Measurements from ENCODE around the gene SMARCE1. TPM values are rescaled to one million over a fixed set of nuclear protein-coding genes. Genes with fewer than 3 reads are reported as not detected.

The SMARCE1 gene
- total RNA-seq, result 66.3 TPM

DNA sequence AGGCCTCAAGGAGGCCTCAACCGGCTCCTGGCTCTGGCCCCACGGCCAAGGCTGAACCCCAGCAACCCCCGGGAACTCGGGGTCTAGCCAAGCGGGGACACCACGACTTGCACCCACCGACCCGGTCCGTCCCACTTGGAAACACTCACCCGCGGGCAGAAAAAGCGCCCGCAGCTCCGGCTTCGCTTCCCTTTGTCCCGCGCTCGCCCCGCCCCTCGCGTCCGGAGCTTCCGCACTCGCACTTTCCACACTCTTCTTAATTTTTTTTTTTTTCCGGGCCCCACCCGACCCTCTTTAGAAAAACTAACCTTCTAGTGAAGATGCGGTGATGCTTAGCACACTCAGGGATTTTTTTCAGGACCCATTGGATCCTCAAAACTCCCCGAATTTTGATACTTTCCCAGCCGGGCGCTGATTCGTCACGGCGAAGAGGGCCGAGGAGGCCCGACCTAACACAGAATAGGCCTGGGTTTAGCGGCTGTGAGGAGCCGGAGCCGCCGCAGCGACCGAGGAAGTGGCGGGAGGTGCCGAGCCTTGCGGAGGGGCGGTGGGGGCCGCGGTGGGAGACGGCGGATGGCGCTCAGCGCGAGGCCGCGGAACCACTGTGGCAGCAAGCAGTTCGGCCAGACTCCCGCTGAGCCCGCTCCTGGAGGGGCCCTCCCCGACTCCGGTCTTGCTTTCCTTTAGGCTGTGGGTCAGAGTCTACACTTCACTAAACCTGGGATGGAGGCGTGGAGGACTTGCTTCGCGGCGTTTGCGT is at the start of gene SMARCE1:
TSS of gene SMARCE1 (minus strand) at position 195 of the 760 bp plus-strand sequence. CDS start 2,016 bp downstream, outside the sequence.
- peak within 1 kb of the TSS; percentile 98 for H3K27ac ChIP-seq (ENCODE audit: low read depth, low read length)
- peaks cover under 1 to 6% (median 2%) of the 10 kb centered on the region in 3 donors for H3K36me3 ChIP-seq (ENCODE audit: control insufficient read depth in 3 of 3, insufficient read depth in 3 of 3, low read length in 3 of 3)
- peak within 1 kb of the TSS; percentile 82 to 97 (median 90) for H3K4me3 ChIP-seq (ENCODE audit: low read length in 3 of 3)
- peaks cover 12 to 27% (median 23%) of the 10 kb centered on the region in 3 donors for H3K4me1 ChIP-seq (ENCODE audit: control insufficient read depth in 3 of 3, insufficient read depth in 3 of 3, low read length in 3 of 3)
- no peaks in the 10 kb centered on the region for H3K27me3 ChIP-seq (ENCODE audit: control insufficient read depth in 3 of 3, insufficient read depth in 3 of 3, low read length in 3 of 3)
- no peaks in the 10 kb centered on the region for H3K9me3 ChIP-seq (ENCODE audit: control insufficient read depth in 3 of 3, low read length in 3 of 3)
- peak within 1 kb of the TSS; percentile 93 to 99 (median 97) for H3K9ac ChIP-seq (ENCODE audit: low read depth in 1 of 3, low read length in 3 of 3)

DNA sequence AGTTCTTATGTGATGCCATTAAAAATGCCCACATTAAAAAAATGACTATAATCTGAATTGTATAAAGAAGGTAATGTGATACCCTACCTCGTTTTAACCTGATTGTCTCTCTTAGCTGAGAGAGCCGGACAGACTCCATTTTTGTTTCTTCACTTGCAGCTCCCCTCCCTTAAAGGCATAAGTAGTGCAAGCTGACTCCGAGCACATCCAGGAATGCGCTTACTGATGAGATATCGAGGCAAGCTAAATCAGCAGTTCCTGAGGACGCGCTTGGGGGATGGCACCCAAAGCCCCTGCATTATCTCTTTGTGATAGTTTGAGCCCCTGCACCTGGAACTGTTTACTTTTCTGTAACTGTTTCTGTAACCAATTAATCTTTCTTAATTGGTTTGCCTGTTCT is 49.7 kb upstream of the SMARCE1 start:
- Histone ChIP-seq H3K9me3 (ENCODE audit: control insufficient read depth in 3 of 3, low read length in 3 of 3) (no peaks in the 10 kb centered on the region), H3K4me1 (ENCODE audit: control insufficient read depth in 3 of 3, insufficient read depth in 3 of 3, low read length in 3 of 3) (peaks cover 0 to 6% (median 3%) of the 10 kb centered on the region in 3 donors), H3K27me3 (ENCODE audit: control insufficient read depth in 3 of 3, insufficient read depth in 3 of 3, low read length in 3 of 3) (peaks cover 0 to 5% (median 0%) of the 10 kb centered on the region in 3 donors), H3K36me3 (ENCODE audit: control insufficient read depth in 3 of 3, insufficient read depth in 3 of 3, low read length in 3 of 3) (no peaks in the 10 kb centered on the region), H3K27ac (ENCODE audit: low read depth, low read length) (no peak overlapping the region), H3K4me3 (ENCODE audit: low read length in 3 of 3) (no peak overlapping the region), H3K9ac (ENCODE audit: low read depth in 1 of 3, low read length in 3 of 3) (no peak overlapping the region)

DNA sequence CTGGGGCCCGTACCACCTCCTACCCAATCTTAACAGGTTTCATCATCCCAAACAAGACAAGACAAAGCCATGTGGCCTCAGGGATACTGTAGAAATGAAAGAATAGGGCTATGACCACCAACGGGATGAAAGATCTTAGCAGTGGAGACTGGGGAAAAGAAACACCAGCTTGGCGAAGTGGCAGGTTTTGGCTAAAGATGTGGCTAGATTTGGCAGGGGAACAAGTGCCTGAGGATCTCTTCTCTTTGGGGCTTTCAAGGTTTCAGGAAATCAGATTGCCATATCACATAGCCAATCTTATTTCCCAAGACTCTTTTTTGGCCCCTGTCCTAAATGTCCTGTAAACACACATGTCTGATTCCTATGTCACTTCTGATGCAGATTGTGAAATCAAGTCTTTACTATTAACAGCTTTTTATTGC is 49.0 kb upstream of the SMARCE1 start:
- Histone ChIP-seq H3K27ac (ENCODE audit: low read depth, low read length) (no peak overlapping the region), H3K4me3 (ENCODE audit: low read length in 3 of 3) (no peak overlapping the region), H3K9me3 (ENCODE audit: control insufficient read depth in 3 of 3, low read length in 3 of 3) (no peaks in the 10 kb centered on the region), H3K9ac (ENCODE audit: low read depth in 1 of 3, low read length in 3 of 3) (no peak overlapping the region), H3K27me3 (ENCODE audit: control insufficient read depth in 3 of 3, insufficient read depth in 3 of 3, low read length in 3 of 3) (peaks cover 0 to 5% (median 0%) of the 10 kb centered on the region in 3 donors), H3K4me1 (ENCODE audit: control insufficient read depth in 3 of 3, insufficient read depth in 3 of 3, low read length in 3 of 3) (peaks cover 0 to 6% (median 3%) of the 10 kb centered on the region in 3 donors), H3K36me3 (ENCODE audit: control insufficient read depth in 3 of 3, insufficient read depth in 3 of 3, low read length in 3 of 3) (no peaks in the 10 kb centered on the region)

DNA sequence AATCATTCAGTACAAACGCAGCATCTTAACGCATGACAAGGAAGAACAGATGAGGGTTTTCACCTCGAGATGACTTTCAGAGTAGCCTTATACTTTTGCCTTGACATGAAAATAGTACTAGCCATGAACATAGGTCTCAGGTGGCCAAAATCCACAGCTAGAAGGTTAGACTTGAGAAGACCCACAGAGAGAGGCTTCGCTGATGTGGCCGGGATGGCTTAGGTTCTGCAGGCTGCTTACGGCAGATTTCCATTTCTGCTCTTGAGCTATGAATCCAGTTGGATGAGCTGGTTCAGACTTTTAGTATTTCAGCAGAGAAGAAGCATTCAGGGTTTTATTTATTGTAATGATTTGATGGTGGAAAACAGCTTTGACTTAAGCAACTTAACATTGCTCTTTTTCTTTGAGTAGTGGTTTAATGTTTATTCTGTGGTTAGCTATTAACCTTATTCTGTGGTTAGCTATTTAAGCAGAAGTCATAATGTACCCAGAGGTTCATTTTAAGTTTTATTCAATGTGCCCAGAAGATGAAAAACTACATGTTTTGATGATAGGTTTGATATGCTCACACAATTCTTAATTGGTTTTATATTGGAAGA is 48.4 kb upstream of the SMARCE1 start:
- Histone ChIP-seq H3K4me1 (ENCODE audit: control insufficient read depth in 3 of 3, insufficient read depth in 3 of 3, low read length in 3 of 3) (peaks cover 0 to 6% (median 3%) of the 10 kb centered on the region in 3 donors), H3K27ac (ENCODE audit: low read depth, low read length) (no peak overlapping the region), H3K9ac (ENCODE audit: low read depth in 1 of 3, low read length in 3 of 3) (no peak overlapping the region), H3K9me3 (ENCODE audit: control insufficient read depth in 3 of 3, low read length in 3 of 3) (no peaks in the 10 kb centered on the region), H3K4me3 (ENCODE audit: low read length in 3 of 3) (no peak overlapping the region), H3K36me3 (ENCODE audit: control insufficient read depth in 3 of 3, insufficient read depth in 3 of 3, low read length in 3 of 3) (no peaks in the 10 kb centered on the region), H3K27me3 (ENCODE audit: control insufficient read depth in 3 of 3, insufficient read depth in 3 of 3, low read length in 3 of 3) (peaks cover 0 to 5% (median 0%) of the 10 kb centered on the region in 3 donors)

DNA sequence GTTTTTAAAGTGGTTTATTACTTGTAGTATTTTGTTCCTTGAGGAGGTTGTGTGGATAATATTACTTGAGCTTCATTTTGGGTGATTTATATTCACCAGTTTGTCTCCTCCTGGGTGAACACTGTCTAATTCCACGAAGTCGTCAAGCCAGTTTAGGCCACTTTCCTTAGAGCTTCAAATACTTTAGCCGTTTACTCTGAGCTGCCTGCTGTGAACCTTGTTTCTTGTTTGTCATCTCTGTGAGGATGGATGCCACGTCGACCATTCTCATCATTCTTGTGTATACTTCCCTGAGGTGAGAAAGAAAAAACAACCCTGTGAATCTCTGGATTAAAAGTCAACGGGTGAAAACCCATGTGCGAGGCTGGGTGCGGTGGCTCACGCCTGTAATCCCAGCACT is 47.0 kb upstream of the SMARCE1 start:
- no peaks in the 10 kb centered on the region for H3K9me3 ChIP-seq (ENCODE audit: control insufficient read depth in 3 of 3, low read length in 3 of 3)
- H3K4me3 ChIP-seq (ENCODE audit: low read length in 3 of 3), result no peak overlapping the region
- H3K36me3 ChIP-seq (ENCODE audit: control insufficient read depth in 3 of 3, insufficient read depth in 3 of 3, low read length in 3 of 3), result no peaks in the 10 kb centered on the region
- H3K27me3 ChIP-seq (ENCODE audit: control insufficient read depth in 3 of 3, insufficient read depth in 3 of 3, low read length in 3 of 3), result peaks cover 0 to 5% (median 0%) of the 10 kb centered on the region in 3 donors
- no peaks in the 10 kb centered on the region for H3K4me1 ChIP-seq (ENCODE audit: control insufficient read depth in 3 of 3, insufficient read depth in 3 of 3, low read length in 3 of 3)
- no peak overlapping the region for H3K27ac ChIP-seq (ENCODE audit: low read depth, low read length)
- no peak overlapping the region for H3K9ac ChIP-seq (ENCODE audit: low read depth in 1 of 3, low read length in 3 of 3)

DNA sequence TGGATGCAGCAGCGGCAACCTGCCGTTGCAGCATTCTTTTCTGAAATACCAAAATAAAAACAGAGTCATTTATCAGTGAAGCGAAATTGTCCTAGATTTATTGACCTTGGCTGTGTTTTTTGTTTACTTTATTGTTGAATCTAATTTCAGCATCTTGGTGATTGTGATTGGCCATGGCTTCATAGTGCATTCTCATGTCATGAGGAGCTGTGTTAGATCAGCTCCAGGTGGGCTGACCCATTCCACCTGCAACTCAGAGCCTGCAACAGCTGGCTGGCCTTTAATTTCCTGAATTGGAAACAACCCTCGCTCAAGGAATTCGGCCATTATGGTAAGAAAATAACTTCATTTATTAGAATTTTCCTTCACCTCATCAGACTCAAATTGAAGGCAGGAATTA is 39.5 kb upstream of the SMARCE1 start:
- Histone ChIP-seq H3K27ac (ENCODE audit: low read depth, low read length) (no peak overlapping the region), H3K36me3 (ENCODE audit: control insufficient read depth in 3 of 3, insufficient read depth in 3 of 3, low read length in 3 of 3) (no peaks in the 10 kb centered on the region), H3K4me3 (ENCODE audit: low read length in 3 of 3) (no peak overlapping the region), H3K9ac (ENCODE audit: low read depth in 1 of 3, low read length in 3 of 3) (no peak overlapping the region), H3K9me3 (ENCODE audit: control insufficient read depth in 3 of 3, low read length in 3 of 3) (no peaks in the 10 kb centered on the region), H3K4me1 (ENCODE audit: control insufficient read depth in 3 of 3, insufficient read depth in 3 of 3, low read length in 3 of 3) (no peaks in the 10 kb centered on the region), H3K27me3 (ENCODE audit: control insufficient read depth in 3 of 3, insufficient read depth in 3 of 3, low read length in 3 of 3) (no peaks in the 10 kb centered on the region)

DNA sequence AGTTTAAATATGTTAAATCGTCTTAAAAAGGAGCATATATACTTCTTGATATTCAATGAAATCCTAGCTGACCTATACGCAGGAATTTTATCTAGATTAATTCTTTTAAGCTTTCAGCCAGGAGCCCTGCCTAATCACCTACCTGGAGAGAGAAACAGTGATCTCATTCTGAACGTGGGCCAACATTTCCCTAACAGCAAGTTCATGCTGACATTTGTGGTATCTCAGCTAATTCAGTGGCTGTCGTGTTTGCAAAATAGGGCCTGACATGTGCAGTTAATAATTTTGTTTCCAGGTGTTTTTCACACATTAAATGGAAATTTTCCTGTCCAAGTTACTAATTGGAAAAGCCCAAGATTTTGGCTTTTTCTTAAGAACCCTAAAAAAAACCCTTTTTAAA is 38.6 kb upstream of the SMARCE1 start:
- Histone ChIP-seq H3K36me3 (ENCODE audit: control insufficient read depth in 3 of 3, insufficient read depth in 3 of 3, low read length in 3 of 3) (no peaks in the 10 kb centered on the region), H3K27me3 (ENCODE audit: control insufficient read depth in 3 of 3, insufficient read depth in 3 of 3, low read length in 3 of 3) (peaks cover 0 to 3% (median 0%) of the 10 kb centered on the region in 3 donors), H3K9me3 (ENCODE audit: control insufficient read depth in 3 of 3, low read length in 3 of 3) (no peaks in the 10 kb centered on the region), H3K4me1 (ENCODE audit: control insufficient read depth in 3 of 3, insufficient read depth in 3 of 3, low read length in 3 of 3) (no peaks in the 10 kb centered on the region), H3K4me3 (ENCODE audit: low read length in 3 of 3) (no peak overlapping the region), H3K9ac (ENCODE audit: low read depth in 1 of 3, low read length in 3 of 3) (no peak overlapping the region), H3K27ac (ENCODE audit: low read depth, low read length) (no peak overlapping the region)

DNA sequence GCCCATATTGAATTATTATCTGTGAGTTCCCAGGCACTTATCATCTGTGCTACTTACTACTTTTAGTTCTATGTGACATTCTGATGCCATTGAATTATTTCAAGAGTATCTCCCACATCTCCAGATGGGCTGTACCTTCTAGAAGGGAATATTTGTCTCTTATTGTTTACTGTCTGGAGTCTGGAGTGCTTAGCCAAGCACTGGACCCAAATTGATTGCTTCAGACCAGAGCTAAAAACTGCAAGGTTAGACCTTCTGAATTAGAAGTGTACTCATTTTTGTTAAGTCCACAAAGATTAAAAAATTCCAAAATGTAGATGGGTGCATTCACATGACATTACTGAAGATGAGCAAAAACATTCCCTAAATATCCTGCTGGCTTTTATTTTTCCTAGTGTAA is 33.4 kb upstream of the SMARCE1 start:
- H3K4me1 ChIP-seq (ENCODE audit: control insufficient read depth in 3 of 3, insufficient read depth in 3 of 3, low read length in 3 of 3), result no peaks in the 10 kb centered on the region
- no peaks in the 10 kb centered on the region for H3K36me3 ChIP-seq (ENCODE audit: control insufficient read depth in 3 of 3, insufficient read depth in 3 of 3, low read length in 3 of 3)
- no peak overlapping the region for H3K4me3 ChIP-seq (ENCODE audit: low read length in 3 of 3)
- no peak overlapping the region for H3K9ac ChIP-seq (ENCODE audit: low read depth in 1 of 3, low read length in 3 of 3)
- no peak overlapping the region for H3K27ac ChIP-seq (ENCODE audit: low read depth, low read length)
- peaks cover 12 to 16% (median 15%) of the 10 kb centered on the region in 3 donors for H3K27me3 ChIP-seq (ENCODE audit: control insufficient read depth in 3 of 3, insufficient read depth in 3 of 3, low read length in 3 of 3)
- no peaks in the 10 kb centered on the region for H3K9me3 ChIP-seq (ENCODE audit: control insufficient read depth in 3 of 3, low read length in 3 of 3)

DNA sequence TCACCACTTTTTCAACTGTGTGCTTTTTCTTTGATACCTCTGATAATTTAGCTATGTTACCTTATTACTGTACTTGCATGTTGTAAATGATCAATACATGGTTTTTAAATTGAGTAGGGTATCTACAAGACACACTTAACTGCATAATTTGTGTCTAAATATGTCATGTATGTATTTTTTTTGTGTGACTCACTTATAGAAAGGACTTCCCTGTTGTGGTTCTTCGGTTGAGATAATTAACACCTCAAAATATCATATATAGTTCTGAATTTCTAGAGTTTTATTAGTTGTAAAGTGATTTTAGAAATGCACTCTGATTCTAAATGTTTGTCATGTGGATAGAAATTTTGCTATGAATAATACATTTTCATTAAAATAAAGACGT is 31.9 kb upstream of the SMARCE1 start:
- Histone ChIP-seq H3K4me3 (ENCODE audit: low read length in 3 of 3) (no peak overlapping the region), H3K4me1 (ENCODE audit: control insufficient read depth in 3 of 3, insufficient read depth in 3 of 3, low read length in 3 of 3) (no peaks in the 10 kb centered on the region), H3K27ac (ENCODE audit: low read depth, low read length) (no peak overlapping the region)

DNA sequence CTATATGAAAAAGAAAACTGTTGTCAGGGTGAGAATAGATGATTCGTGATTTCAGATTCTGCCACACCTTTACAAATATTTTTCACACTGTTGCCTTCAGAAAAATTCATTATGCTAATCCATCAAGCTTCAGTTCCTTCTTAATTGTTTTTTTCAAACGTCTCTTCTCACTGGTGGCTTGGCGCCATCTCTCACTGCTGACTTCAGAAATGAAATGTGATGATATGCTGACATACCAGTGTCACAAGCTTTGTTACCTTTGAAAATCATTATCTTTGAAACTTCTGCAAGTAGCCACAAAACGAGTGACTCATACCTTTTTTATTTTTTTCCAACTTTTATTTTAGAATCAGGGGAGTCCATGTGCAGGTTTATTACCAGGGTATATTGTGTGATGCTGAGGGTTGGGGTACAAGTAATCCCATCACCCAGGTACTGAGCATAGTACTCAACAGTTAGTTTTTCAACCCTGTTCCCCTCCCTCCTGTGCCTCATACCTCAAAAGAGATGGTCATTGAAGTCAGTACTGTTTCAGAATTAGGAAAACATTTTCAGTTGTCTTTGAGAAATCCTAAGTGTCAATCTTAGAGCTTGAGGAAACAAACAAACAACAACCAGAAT is 31.4 kb upstream of the SMARCE1 start:
- Histone ChIP-seq H3K9me3 (ENCODE audit: control insufficient read depth in 3 of 3, low read length in 3 of 3) (no peaks in the 10 kb centered on the region), H3K27me3 (ENCODE audit: control insufficient read depth in 3 of 3, insufficient read depth in 3 of 3, low read length in 3 of 3) (peaks cover 14 to 21% (median 17%) of the 10 kb centered on the region in 3 donors), H3K4me1 (ENCODE audit: control insufficient read depth in 3 of 3, insufficient read depth in 3 of 3, low read length in 3 of 3) (no peaks in the 10 kb centered on the region), H3K9ac (ENCODE audit: low read depth in 1 of 3, low read length in 3 of 3) (no peak overlapping the region), H3K36me3 (ENCODE audit: control insufficient read depth in 3 of 3, insufficient read depth in 3 of 3, low read length in 3 of 3) (no peaks in the 10 kb centered on the region), H3K4me3 (ENCODE audit: low read length in 3 of 3) (no peak overlapping the region), H3K27ac (ENCODE audit: low read depth, low read length) (no peak overlapping the region)

More for the DNA sequence above, 31.9 kb upstream of the SMARCE1 start:
- no peaks in the 10 kb centered on the region for H3K36me3 ChIP-seq (ENCODE audit: control insufficient read depth in 3 of 3, insufficient read depth in 3 of 3, low read length in 3 of 3)
- H3K9ac ChIP-seq (ENCODE audit: low read depth in 1 of 3, low read length in 3 of 3), result no peak overlapping the region
- no peaks in the 10 kb centered on the region for H3K9me3 ChIP-seq (ENCODE audit: control insufficient read depth in 3 of 3, low read length in 3 of 3)
- peaks cover 14 to 21% (median 17%) of the 10 kb centered on the region in 3 donors for H3K27me3 ChIP-seq (ENCODE audit: control insufficient read depth in 3 of 3, insufficient read depth in 3 of 3, low read length in 3 of 3)
